Measurements from ENCODE around the gene NCOA4.
"Not testable (repeated sequence)": the region's sequence is repeated elsewhere in the genome, so short reads cannot be mapped to it uniquely, and the experiment has no call there.

DNA sequence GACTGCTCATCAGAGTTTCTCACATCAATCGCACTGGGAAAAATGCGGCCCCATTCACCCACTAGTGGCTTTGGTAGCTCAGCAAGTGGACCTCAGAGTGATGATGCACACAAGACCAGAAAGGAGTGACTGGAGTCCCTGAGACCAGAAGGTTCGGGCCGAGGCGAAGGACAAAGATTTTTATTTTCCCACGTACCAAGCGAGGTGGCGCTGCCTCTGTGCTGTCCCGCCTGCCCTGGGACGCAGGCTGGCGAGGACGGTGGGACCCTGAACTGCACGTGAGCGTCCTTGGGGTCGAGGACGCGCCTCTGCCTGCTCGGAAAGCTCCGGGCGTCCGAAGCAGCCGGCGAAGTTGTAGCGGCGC is 58.7 kb downstream of the NCOA4 start:
- TF ChIP-seq, protein P1, sequence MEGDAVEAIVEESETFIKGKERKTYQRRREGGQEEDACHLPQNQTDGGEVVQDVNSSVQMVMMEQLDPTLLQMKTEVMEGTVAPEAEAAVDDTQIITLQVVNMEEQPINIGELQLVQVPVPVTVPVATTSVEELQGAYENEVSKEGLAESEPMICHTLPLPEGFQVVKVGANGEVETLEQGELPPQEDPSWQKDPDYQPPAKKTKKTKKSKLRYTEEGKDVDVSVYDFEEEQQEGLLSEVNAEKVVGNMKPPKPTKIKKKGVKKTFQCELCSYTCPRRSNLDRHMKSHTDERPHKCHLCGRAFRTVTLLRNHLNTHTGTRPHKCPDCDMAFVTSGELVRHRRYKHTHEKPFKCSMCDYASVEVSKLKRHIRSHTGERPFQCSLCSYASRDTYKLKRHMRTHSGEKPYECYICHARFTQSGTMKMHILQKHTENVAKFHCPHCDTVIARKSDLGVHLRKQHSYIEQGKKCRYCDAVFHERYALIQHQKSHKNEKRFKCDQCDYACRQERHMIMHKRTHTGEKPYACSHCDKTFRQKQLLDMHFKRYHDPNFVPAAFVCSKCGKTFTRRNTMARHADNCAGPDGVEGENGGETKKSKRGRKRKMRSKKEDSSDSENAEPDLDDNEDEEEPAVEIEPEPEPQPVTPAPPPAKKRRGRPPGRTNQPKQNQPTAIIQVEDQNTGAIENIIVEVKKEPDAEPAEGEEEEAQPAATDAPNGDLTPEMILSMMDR (IDR thresholded peaks at IDR 0.05), result not testable (repeated sequence)
- not testable (repeated sequence) for TF ChIP-seq POLR2A (IDR thresholded peaks at IDR 0.05)
